BLaER1 (cell line): Measurements from ENCODE around the gene USP3.
A peak's percentile ranks its signal among the peaks of the same experiment; 100 is the strongest.
"Not testable (repeated sequence)": the region's sequence is repeated elsewhere in the genome, so short reads cannot be mapped to it uniquely, and the experiment has no call there.

Source experiments
- H3K27ac ChIP-seq: shearing (Covaris generic); formaldehyde crosslinking; 2 replicates; pipeline ENCODE4 v1.8.1; 2022
- H3K27me3 ChIP-seq: shearing (Covaris generic); formaldehyde crosslinking; 2 replicates; pipeline ENCODE4 v1.8.1; 2022
- H3K36me3 ChIP-seq: shearing (Covaris generic); formaldehyde crosslinking; 2 replicates; pipeline ENCODE4 v1.8.1; 2022
- H3K4me1 ChIP-seq: shearing (Covaris generic); formaldehyde crosslinking; 2 replicates; pipeline ENCODE4 v1.8.1; 2022
- H3K4me2 ChIP-seq: shearing (Covaris generic); formaldehyde crosslinking; 2 replicates; pipeline ENCODE4 v1.8.1; 2022
- H3K4me3 ChIP-seq: shearing (Covaris generic); formaldehyde crosslinking; 2 replicates; pipeline ENCODE4 v1.8.1; 2022
- H3K9ac ChIP-seq: shearing (Covaris generic); formaldehyde crosslinking; 2 replicates; pipeline ENCODE4 v1.8.1; 2022
- H3K9me3 ChIP-seq: shearing (Covaris generic); formaldehyde crosslinking; 2 replicates; pipeline ENCODE4 v1.8.1; 2022
- H4K20me1 ChIP-seq: shearing (Covaris generic); formaldehyde crosslinking; 2 replicates; pipeline ENCODE4 v1.8.1; 2022
- Cebpa-rat ChIP-seq: shearing (Covaris generic); IDR thresholded peaks from 2 replicates; pipeline ENCODE4 v1.8.1; 2022

The USP3 gene

DNA sequence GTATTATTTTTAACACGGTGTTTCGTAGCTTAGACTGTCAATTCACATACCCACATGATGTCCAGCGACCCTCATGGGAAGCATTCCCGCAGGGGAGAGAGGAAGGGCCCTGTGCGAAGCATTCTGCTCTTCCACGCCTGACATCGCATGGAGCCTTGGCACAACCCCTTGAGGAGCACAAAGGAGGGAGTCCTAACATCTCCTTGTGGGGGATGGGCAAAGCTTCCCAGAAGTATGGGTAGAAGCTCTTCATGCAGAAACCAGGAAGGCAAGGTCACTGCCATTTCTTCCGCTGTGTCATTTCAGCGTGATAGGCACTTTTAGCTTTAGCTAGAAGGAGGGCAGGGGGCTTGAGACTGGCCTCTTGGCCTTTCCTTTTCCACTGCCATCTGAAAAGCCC, 28.7 kb upstream of the USP3 start:
- Histone ChIP-seq H3K4me1 (peaks cover 74% of the 10 kb centered on the region), H4K20me1 (no peaks in the 10 kb centered on the region), H3K4me3 (no peak overlapping the region), H3K36me3 (no peaks in the 10 kb centered on the region), H3K9me3 (no peaks in the 10 kb centered on the region), H3K9ac (peak overlapping the region; percentile 32; the same call in 1 of the 2 replicates), H3K27me3 (no peaks in the 10 kb centered on the region), H3K27ac (peak overlapping the region; percentile 52; the same call in 1 of the 2 replicates), H3K4me2 (peak overlapping the region; percentile 63)
- TF ChIP-seq Cebpa-rat = no peak

DNA sequence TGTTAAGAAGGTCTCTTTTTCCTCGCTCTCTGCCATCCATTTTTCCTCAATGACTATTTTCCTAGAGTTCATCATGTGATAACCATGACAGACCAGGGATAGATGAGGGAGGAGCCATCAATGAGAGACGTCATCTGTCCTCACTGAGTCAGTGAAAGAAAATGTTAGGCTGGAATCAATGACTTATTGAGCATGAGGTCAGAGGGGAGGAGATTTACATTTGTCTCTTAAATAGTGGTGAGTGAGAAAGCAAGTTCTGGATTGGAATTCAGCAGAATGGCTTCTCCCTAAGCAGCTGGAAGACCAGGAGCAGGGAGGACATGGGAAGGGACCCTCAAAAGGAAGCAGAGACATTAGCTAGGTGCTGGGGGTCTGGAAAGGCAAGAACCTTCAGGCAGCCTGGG, 28.2 kb upstream of the USP3 start:
- H3K27me3 ChIP-seq = no peaks in the 10 kb centered on the region
- H3K4me2 ChIP-seq = peak overlapping the region; percentile 63
- no peaks in the 10 kb centered on the region for H3K36me3 ChIP-seq
- no peak overlapping the region for H3K4me3 ChIP-seq
- H3K9me3 ChIP-seq = no peaks in the 10 kb centered on the region
- peak overlapping the region; percentile 39 for H3K27ac ChIP-seq
- peak overlapping the region; percentile 32; the same call in 1 of the 2 replicates for H3K9ac ChIP-seq
- no peaks in the 10 kb centered on the region for H4K20me1 ChIP-seq
- H3K4me1 ChIP-seq = peaks cover 77% of the 10 kb centered on the region
- TF ChIP-seq Cebpa-rat = no peak

GRCh38 chr15:63478243-63478642, 26.1 kb upstream of the USP3 start:
- Histone ChIP-seq H3K27me3 (no peaks in the 10 kb centered on the region), H3K4me2 (peak overlapping the region; percentile 98), H3K9me3 (no peaks in the 10 kb centered on the region), H4K20me1 (no peaks in the 10 kb centered on the region), H3K27ac (peak overlapping the region; percentile 12; the same call in 1 of the 2 replicates), H3K36me3 (no peaks in the 10 kb centered on the region), H3K4me1 (peaks cover 87% of the 10 kb centered on the region), H3K4me3 (no peak overlapping the region), H3K9ac (no peak overlapping the region)
- no peak for TF ChIP-seq Cebpa-rat

DNA sequence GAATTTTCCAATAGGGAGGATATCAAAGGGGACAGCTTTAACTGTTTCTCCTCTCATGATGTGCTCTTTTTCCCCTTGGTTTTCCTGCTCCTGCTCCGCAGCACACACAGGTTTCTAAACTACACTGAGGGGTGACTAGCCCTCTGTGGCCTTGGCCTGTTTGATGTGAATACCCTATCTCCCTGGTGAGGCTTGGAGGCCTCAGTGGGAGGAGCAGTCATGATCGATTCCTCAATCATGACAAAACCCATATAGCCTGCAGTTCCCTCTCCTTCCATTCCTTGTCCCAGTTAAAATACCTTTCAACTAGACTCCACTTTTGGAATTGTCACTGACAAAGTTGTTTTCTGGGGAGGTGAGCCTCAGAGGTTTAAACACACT, 24.0 kb upstream of the USP3 start:
- no peak for TF ChIP-seq Cebpa-rat
- no peaks in the 10 kb centered on the region for H3K36me3 ChIP-seq
- no peaks in the 10 kb centered on the region for H3K27me3 ChIP-seq
- peaks cover 86% of the 10 kb centered on the region for H3K4me1 ChIP-seq
- H3K4me3 ChIP-seq = peak overlapping the region; percentile 53
- H4K20me1 ChIP-seq = no peaks in the 10 kb centered on the region
- peak overlapping the region; percentile 88 for H3K27ac ChIP-seq
- no peaks in the 10 kb centered on the region for H3K9me3 ChIP-seq
- peak overlapping the region; percentile 98 for H3K4me2 ChIP-seq
- peak overlapping the region; percentile 71 for H3K9ac ChIP-seq

- H3K4me2 ChIP-seq = peak overlapping the region; percentile 98
- H3K27me3 ChIP-seq = no peaks in the 10 kb centered on the region
- peaks cover 81% of the 10 kb centered on the region for H3K4me1 ChIP-seq
- H4K20me1 ChIP-seq = no peaks in the 10 kb centered on the region
- peak overlapping the region; percentile 88 for H3K27ac ChIP-seq
- TF ChIP-seq Cebpa-rat = no peak
- peak overlapping the region; percentile 71; the same call in 1 of the 2 replicates for H3K9ac ChIP-seq
- H3K36me3 ChIP-seq = no peaks in the 10 kb centered on the region
- no peak overlapping the region for H3K4me3 ChIP-seq
- no peaks in the 10 kb centered on the region for H3K9me3 ChIP-seq
These were observed 23.1 kb upstream of the USP3 start for GRCh38 chr15:63481105-63481810.

DNA sequence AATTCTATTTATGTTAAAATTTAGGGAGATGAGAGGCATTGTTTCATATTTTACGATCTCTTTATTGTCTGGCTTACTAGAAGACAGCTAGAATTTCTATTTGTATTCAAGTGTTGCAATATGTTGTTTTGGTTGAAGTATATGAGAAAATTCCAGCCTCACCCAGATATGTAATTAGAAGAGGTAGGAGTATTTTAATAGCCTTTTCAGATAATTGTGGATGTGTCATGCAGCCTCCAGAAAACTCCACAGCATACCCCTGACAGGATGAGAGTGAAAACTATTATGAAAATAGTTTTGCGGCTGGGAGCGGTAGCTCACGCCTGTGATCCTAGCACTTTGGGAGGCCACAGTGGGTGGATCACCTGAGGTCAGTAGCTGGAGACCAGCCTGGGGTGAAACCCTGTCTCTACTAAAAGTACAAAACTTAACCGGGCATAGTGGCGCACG, 21.5 kb upstream of the USP3 start:
- H3K4me3 ChIP-seq = no peak overlapping the region
- no peak overlapping the region for H3K27ac ChIP-seq
- H3K4me2 ChIP-seq = no peak overlapping the region
- no peaks in the 10 kb centered on the region for H3K27me3 ChIP-seq
- TF ChIP-seq Cebpa-rat = no peak
- H4K20me1 ChIP-seq = no peaks in the 10 kb centered on the region
- no peaks in the 10 kb centered on the region for H3K9me3 ChIP-seq
- peaks cover 68% of the 10 kb centered on the region for H3K4me1 ChIP-seq
- no peaks in the 10 kb centered on the region for H3K36me3 ChIP-seq
- H3K9ac ChIP-seq = no peak overlapping the region

- peak overlapping the region; percentile 23; the same call in 1 of the 2 replicates for H3K4me2 ChIP-seq
- peaks cover 60% of the 10 kb centered on the region for H3K4me1 ChIP-seq
These were observed 20.6 kb upstream of the USP3 start for GRCh38 chr15:63483521-63484371.

DNA sequence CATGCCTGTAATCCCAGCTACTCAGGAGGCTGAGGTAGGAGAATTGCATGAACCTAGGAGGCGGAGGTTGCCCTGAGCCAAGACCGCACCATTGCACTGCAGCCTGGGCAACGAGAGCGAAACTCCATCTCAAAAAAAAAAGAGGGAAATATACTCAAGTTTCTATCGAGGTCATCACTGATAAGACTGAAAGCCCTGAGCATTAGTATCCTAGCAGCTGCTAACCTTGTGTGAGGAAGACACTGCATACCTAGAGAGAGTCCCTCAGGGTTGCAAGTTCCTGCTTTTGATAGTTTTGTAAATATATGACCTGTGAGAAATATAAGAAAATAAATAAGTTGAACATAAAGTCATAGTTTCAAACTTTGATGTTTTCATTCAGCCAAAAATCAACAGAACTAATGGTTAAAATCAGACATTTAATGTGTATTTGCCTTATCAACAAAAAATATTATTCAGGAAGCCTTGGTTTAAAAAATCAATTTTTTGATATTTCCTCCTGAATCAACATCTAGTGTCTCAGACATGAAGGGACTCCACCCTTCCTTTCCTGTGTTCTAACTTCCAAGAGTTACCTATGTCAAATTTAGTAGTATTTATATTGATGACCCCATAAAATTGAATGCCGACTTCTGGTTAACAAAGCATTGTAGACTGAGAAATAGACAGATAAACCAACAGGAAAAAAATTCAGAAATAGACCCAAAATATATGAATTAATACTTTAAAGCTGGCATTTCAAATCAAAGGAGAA, 19.8 kb upstream of the USP3 start:
- Histone ChIP-seq H4K20me1 (no peaks in the 10 kb centered on the region), H3K4me2 (0 out of 2 replicates have a peak overlapping the region, but pooled peaks have one; percentile 23), H3K4me1 (peaks cover 57% of the 10 kb centered on the region), H3K4me3 (no peak overlapping the region), H3K9ac (no peak overlapping the region), H3K27me3 (no peaks in the 10 kb centered on the region), H3K9me3 (no peaks in the 10 kb centered on the region), H3K36me3 (no peaks in the 10 kb centered on the region), H3K27ac (no peak overlapping the region)
- no peak for TF ChIP-seq Cebpa-rat

More at GRCh38 chr15:63483521-63484371, 20.6 kb upstream of the USP3 start:
- no peak overlapping the region for H3K27ac ChIP-seq
- H3K9ac ChIP-seq = no peak overlapping the region
- no peaks in the 10 kb centered on the region for H3K27me3 ChIP-seq
- no peak for TF ChIP-seq Cebpa-rat
- H3K9me3 ChIP-seq = no peaks in the 10 kb centered on the region
- no peak overlapping the region for H3K4me3 ChIP-seq
- H4K20me1 ChIP-seq = no peaks in the 10 kb centered on the region
- no peaks in the 10 kb centered on the region for H3K36me3 ChIP-seq

DNA sequence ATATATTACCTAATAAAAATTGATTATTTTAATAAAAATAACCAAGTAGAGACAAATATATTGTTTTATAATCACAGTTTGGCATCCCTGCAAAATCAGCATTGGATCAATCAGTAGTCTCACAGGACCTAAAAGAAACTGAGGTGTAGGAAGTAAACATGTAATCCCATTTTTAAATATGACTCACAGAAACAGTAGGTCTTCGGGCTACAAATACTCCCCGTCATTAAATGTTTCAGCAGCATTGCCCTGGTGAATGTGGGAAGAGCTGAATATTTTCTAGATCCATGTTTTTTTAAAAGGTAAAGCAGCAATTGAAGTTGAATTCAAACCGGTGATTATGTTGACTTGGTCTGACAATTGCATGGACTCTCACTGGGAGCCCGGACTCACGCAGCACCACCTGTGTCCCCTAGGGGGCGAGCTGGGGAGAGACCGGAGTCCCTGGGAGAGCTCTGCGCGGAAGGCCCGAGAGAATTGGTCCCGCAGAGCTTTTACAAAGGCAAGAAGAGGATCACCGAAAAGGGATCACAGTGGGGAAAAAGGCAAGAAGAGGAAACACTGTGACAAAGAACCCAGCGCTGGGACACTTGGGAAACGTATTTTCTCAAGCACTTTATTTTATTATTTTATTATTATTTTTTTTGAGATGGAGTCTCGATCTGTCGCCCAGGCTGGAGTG, 17.2 kb upstream of the USP3 start:
- no peaks in the 10 kb centered on the region for H3K9me3 ChIP-seq
- H3K9ac ChIP-seq = no peak overlapping the region
- H3K27ac ChIP-seq = no peak overlapping the region
- TF ChIP-seq Cebpa-rat = no peak
- H3K27me3 ChIP-seq = no peaks in the 10 kb centered on the region
- H3K4me1 ChIP-seq = peaks cover 56% of the 10 kb centered on the region
- no peaks in the 10 kb centered on the region for H3K36me3 ChIP-seq
- no peak overlapping the region for H3K4me2 ChIP-seq
- no peak overlapping the region for H3K4me3 ChIP-seq
- no peaks in the 10 kb centered on the region for H4K20me1 ChIP-seq

GRCh38 chr15:63487758-63488397, 16.5 kb upstream of the USP3 start:
- peaks cover 55% of the 10 kb centered on the region for H3K4me1 ChIP-seq
- not testable (repeated sequence) for H4K20me1 ChIP-seq, H3K4me2 ChIP-seq

More at GRCh38 chr15:63487758-63488397, 16.5 kb upstream of the USP3 start:
- not testable (repeated sequence) for H3K36me3 ChIP-seq, H3K4me3 ChIP-seq, H3K27ac ChIP-seq, H3K9ac ChIP-seq, H3K27me3 ChIP-seq, H3K9me3 ChIP-seq
